ENCODE measurements around the gene ALKBH3.

Gene ALKBH3

GRCh38 chr11:43868852-43869567 is 11.6 kb upstream of the ALKBH3 start:
- TF ChIP-seq CTCF (IDR thresholded peaks at IDR 0.05), result no peak
- no peak for TF ChIP-seq ZFX (IDR thresholded peaks at IDR 0.05; ENCODE audit: borderline replicate concordance)
- H3K27ac ChIP-seq, result no peak overlapping the region

- no peak overlapping the region for H3K27ac ChIP-seq
- no peak for TF ChIP-seq CTCF (IDR thresholded peaks at IDR 0.05)
- no peak for TF ChIP-seq ZFX (IDR thresholded peaks at IDR 0.05; ENCODE audit: borderline replicate concordance)
Observed at GRCh38 chr11:43871051-43871450, 9.6 kb upstream of the ALKBH3 start.

- no peak for TF ChIP-seq ZFX (IDR thresholded peaks at IDR 0.05; ENCODE audit: borderline replicate concordance)
- no peak for TF ChIP-seq CTCF (IDR thresholded peaks at IDR 0.05)
- no peak overlapping the region for H3K27ac ChIP-seq
Observed at GRCh38 chr11:43872995-43873394, 7.6 kb upstream of the ALKBH3 start.

- TF ChIP-seq CTCF (IDR thresholded peaks at IDR 0.05), result no peak
- no peak for TF ChIP-seq ZFX (IDR thresholded peaks at IDR 0.05; ENCODE audit: borderline replicate concordance)
- H3K27ac ChIP-seq, result no peak overlapping the region
Observed at GRCh38 chr11:43874078-43874477, 6.6 kb upstream of the ALKBH3 start.

GRCh38 chr11:43874738-43875137 is 5.9 kb upstream of the ALKBH3 start:
- H3K27ac ChIP-seq, result no peak overlapping the region
- TF ChIP-seq ZFX (IDR thresholded peaks at IDR 0.05; ENCODE audit: borderline replicate concordance) (no peak), CTCF (IDR thresholded peaks at IDR 0.05) (no peak)

GRCh38 chr11:43879789-43880639 is 617 bp upstream of the ALKBH3 start:
- no peak overlapping the region for H3K27ac ChIP-seq
- TF ChIP-seq CTCF (IDR thresholded peaks at IDR 0.05) (no peak), ZFX (IDR thresholded peaks at IDR 0.05; ENCODE audit: borderline replicate concordance) (no peak)

GRCh38 chr11:43892851-43893250 is 12.2 kb downstream of the ALKBH3 start:
- TF ChIP-seq ZFX (IDR thresholded peaks at IDR 0.05; ENCODE audit: borderline replicate concordance) (no peak), CTCF (IDR thresholded peaks at IDR 0.05) (no peak)

More at GRCh38 chr11:43892851-43893250, 12.2 kb downstream of the ALKBH3 start:
- H3K27ac ChIP-seq, result no peak overlapping the region

Data from 22Rv1 (cell line).